Thyroid gland (tissue), 4 donors: Measurements from ENCODE around the gene PTPN6. TPM values are rescaled to one million over a fixed set of nuclear protein-coding genes. Genes with fewer than 3 reads are reported as not detected.
A peak's percentile ranks its signal among the peaks of the same experiment; 100 is the strongest.

ENCODE experiments used
- DNase-seq, 2 donors: peaks; one replicate each; pipeline ENCODE4 v3.0.0-alpha.2; 2019
- H3K27ac ChIP-seq, 3 donors: fragments of 200-600 bp; sonication (generic); 1 replicate in 2 of 3; 2 replicates in 1 of 3; pipeline ENCODE4 v1.5.1; 2016 to 2019; ENCODE audit warnings: mild to moderate bottlenecking in 1 of 3, moderate library complexity in 1 of 3
- H3K27me3 ChIP-seq: fragments of 200-600 bp; sonication (generic); one replicate; pipeline ENCODE4 v1.5.1; 2019
- H3K36me3 ChIP-seq, 2 donors: fragments of 200-600 bp; sonication (generic); one replicate each; pipeline ENCODE4 v1.5.1; 2016 to 2019
- H3K4me1 ChIP-seq, 2 donors: fragments of 200-600 bp; sonication (generic); one replicate each; pipeline ENCODE4 v1.5.1; 2017 to 2019
- H3K4me3 ChIP-seq, 3 donors: fragments of 200-600 bp; sonication (generic); replicated peaks in 1 of 3; 1 replicate in 2 of 3; 2 replicates in 1 of 3; pipeline ENCODE4 v1.5.1; 2016; ENCODE audit warnings: mild to moderate bottlenecking in 1 of 3
- H3K9me3 ChIP-seq: fragments of 200-600 bp; sonication (generic); one replicate; pipeline ENCODE4 v1.5.1; 2017
- POLR2A ChIP-seq, 2 donors: fragments of 450-650 bp; IDR thresholded peaks; one replicate each; pipeline ENCODE4 v1.6.1; 2017; ENCODE audit warnings: antibody characterized with exemption in 2 of 2, mild to moderate bottlenecking in 2 of 2, moderate library complexity in 1 of 2
- WGBS, 2 donors: methylation state at CpG; one replicate each; pipeline ENCODE4 v1.1.5; 2017; 5-methylcytosine and 5-hydroxymethylcytosine counted together
- intact Hi-C: fragments of 100-400 bp; cut with DNase I; formaldehyde crosslinking; loops from one replicate; pipeline ENCODE4 v1.15.1; 2023
- total RNA-seq, 4 donors: library from RNA; depleted of rRNA; stranded (reverse); fragments of >200 nt; gene quantifications; one replicate each; pipeline ENCODE4 v1.2.3, GENCODE V29; 2016
- TF ChIP-seq, protein P1 (sequence below), 6 experiments: fragments of 200-600 bp in 3 of 6; fragments of 450-650 bp in 3 of 6; sonication (generic) in 3 of 6; IDR thresholded peaks; one replicate each; pipeline ENCODE4 v1.5.1; 2016 to 2019; ENCODE audit warnings: antibody characterized with exemption in 6 of 6, mild to moderate bottlenecking in 2 of 6, inconsistent platforms in 1 of 6, moderate library complexity in 1 of 6

PTPN6 gene
- total RNA-seq, 4 donors from 2014 or later, result 21.7 to 32.3 (median 31.4) TPM

DNA sequence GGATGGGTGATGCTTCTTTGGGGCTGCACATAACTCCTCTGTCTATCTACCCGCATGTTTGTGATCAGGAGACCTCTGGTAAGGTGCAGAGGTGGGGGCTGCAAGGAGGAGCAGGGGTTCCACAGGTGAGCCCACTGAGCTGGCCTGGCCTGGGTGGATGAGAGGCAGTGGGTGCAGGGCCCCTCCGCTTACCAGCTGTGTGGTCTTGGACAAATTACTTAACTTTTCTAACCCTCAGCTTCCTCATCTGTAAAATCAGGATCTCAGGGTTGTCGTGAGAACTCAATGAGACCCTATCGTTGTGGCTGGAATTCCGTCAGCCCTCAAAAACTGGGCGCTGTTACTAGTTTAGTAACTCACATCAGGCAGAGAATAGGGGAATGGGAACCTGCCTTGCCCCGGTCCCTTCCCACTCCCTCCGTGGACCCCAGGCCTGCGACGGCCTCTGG lies 7.5 kb downstream of the PTPN6 start:
- intact Hi-C loops, result no loop called here
- 80 to 86% methylated on average over 10 of the region's 10 CpGs for WGBS, 2 donors
- Histone ChIP-seq H3K27ac (peak overlapping the region in 2 of 3 donors; percentile 46 to 73), H3K4me3 (no peak overlapping the region), H3K9me3 (no peaks in the 10 kb centered on the region), H3K27me3 (no peaks in the 10 kb centered on the region), H3K4me1 (peaks cover 17 to 33% of the 10 kb centered on the region in 2 donors), H3K36me3 (no peaks in the 10 kb centered on the region)
- no peak for DNase-seq
- TF ChIP-seq POLR2A (IDR thresholded peaks at IDR 0.05), result no peak
- TF ChIP-seq, protein P1, sequence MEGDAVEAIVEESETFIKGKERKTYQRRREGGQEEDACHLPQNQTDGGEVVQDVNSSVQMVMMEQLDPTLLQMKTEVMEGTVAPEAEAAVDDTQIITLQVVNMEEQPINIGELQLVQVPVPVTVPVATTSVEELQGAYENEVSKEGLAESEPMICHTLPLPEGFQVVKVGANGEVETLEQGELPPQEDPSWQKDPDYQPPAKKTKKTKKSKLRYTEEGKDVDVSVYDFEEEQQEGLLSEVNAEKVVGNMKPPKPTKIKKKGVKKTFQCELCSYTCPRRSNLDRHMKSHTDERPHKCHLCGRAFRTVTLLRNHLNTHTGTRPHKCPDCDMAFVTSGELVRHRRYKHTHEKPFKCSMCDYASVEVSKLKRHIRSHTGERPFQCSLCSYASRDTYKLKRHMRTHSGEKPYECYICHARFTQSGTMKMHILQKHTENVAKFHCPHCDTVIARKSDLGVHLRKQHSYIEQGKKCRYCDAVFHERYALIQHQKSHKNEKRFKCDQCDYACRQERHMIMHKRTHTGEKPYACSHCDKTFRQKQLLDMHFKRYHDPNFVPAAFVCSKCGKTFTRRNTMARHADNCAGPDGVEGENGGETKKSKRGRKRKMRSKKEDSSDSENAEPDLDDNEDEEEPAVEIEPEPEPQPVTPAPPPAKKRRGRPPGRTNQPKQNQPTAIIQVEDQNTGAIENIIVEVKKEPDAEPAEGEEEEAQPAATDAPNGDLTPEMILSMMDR (IDR thresholded peaks at IDR 0.05), result no peak

DNA sequence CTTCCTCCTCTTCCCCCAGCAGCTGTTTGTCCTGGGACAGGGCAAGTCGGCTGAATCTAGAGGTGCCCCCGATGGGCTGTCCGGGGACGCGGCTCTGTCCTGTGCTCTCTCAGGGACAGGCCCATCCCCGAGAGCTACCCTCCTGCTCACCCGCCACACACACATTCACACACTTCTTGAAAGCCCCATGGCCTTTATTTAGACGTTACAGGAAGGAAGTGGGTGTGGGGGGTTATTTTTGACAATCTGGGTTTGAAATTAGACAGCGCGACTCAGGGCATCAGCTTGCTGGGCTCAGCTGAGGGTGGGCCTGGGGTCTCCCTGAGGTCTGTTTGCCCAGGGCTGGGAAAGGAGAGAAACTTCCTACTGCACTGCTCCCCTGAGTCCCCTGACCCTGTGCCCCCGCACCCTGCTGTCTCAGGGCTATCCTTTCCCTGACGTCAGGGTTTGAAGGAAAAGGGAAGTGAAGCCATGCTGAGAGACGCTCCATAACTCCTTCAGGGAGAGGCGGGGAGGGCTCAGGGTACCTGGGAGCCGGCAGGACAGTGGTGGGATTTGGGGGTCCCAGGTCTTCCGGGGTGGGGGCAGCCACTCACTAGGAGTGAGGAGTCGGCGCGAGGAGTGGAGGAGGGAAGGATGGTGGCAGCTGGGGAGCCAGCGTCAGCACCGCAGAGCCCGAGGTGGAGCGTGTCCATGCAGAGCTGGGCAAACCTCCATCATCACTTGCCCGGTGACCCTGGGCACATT lies 8.1 kb downstream of the PTPN6 start:
- intact Hi-C loops, result no loop called here
- Histone ChIP-seq H3K4me1 (peaks cover 20 to 33% of the 10 kb centered on the region in 2 donors), H3K27me3 (no peaks in the 10 kb centered on the region), H3K36me3 (no peaks in the 10 kb centered on the region), H3K9me3 (no peaks in the 10 kb centered on the region), H3K4me3 (no peak overlapping the region), H3K27ac (peak overlapping the region; percentile 5 to 73 (median 46))
- WGBS, 2 donors, result 73 to 77% methylated on average over 21 to 24 of the region's 24 CpGs
- no peak for DNase-seq
- TF ChIP-seq, protein P1 (IDR thresholded peaks at IDR 0.05), result no peak
- peak in 1 of 2 donors; percentile 8 for TF ChIP-seq POLR2A (IDR thresholded peaks at IDR 0.05)

DNA sequence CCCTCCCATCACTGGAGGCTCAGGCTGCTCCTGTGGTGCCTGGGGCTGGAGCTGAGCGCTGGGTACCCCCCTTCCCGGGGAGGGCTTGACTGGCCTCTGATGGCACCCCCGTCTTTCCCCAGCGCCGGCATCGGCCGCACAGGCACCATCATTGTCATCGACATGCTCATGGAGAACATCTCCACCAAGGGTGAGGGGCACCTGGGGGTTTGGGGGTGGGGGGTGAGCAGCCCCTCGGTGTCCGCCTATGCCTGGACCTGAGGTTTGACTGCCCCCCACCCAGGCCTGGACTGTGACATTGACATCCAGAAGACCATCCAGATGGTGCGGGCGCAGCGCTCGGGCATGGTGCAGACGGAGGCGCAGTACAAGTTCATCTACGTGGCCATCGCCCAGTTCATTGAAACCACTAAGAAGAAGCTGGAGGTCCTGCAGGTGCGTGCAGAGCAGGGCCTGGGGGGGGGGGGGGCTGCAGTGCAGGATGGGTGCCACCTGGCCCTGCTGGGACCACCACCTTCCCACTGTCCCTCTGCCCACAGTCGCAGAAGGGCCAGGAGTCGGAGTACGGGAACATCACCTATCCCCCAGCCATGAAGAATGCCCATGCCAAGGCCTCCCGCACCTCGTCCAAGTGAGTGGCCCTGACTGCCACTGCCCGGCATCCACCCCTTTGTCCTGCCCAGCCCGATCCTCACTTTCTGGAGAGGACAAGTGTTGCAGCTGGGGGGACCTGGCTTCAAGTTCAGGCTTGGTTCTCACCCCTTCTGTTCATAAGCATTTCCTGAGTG lies 8.8 kb downstream of the PTPN6 start:
- 87 to 90% methylated on average over 11 to 17 of the region's 26 CpGs for WGBS, 2 donors
- Histone ChIP-seq H3K4me1 (peaks cover 28 to 41% of the 10 kb centered on the region in 2 donors), H3K36me3 (no peaks in the 10 kb centered on the region), H3K27me3 (no peaks in the 10 kb centered on the region), H3K4me3 (no peak overlapping the region), H3K27ac (peak overlapping the region in 1 of 3 donors; percentile 87), H3K9me3 (no peaks in the 10 kb centered on the region)
- no peak for DNase-seq
- TF ChIP-seq POLR2A (IDR thresholded peaks at IDR 0.05), result no peak
- TF ChIP-seq, protein P1 (IDR thresholded peaks at IDR 0.05), result no peak
- intact Hi-C loops, result loop anchor here (5.0 kb wide), 1 partner anchor 57 kb away; the partner anchor contains the start of gene LPCAT3

DNA sequence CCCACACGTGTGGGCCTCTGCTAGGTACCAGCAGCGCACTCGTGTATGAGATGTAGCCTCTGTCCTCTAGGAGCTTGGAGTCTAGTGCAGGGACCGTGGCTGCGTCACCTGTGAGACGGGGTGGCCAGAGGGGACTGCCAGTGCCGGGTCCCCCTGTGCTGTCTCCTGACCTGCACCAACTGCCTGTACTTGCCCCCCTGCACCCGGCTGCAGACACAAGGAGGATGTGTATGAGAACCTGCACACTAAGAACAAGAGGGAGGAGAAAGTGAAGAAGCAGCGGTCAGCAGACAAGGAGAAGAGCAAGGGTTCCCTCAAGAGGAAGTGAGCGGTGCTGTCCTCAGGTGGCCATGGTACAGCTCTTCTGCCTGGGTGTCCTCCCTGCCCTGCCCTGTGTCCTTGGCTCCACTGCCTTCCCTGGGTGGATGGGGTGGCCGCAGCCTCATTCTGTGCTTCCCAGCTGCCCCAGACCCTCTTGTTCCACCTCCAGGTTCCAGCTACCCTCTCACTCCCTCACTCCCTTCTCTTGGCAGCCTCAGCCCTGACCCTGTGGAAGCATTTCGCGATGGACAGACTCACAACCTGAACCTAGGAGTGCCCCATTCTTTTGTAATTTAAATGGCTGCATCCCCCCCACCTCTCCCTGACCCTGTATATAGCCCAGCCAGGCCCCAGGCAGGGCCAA lies 9.6 kb downstream of the PTPN6 start:
- 81 to 85% methylated on average over 12 to 13 of the region's 13 CpGs for WGBS, 2 donors
- Histone ChIP-seq H3K27ac (peak overlapping the region; percentile 87 to 98 (median 97)), H3K4me3 (no peak overlapping the region), H3K36me3 (peaks cover 5 to 6% of the 10 kb centered on the region in 2 donors), H3K27me3 (no peaks in the 10 kb centered on the region), H3K9me3 (no peaks in the 10 kb centered on the region), H3K4me1 (peaks cover 32 to 47% of the 10 kb centered on the region in 2 donors)
- TF ChIP-seq, protein P1 (IDR thresholded peaks at IDR 0.05), result no peak
- no peak for TF ChIP-seq POLR2A (IDR thresholded peaks at IDR 0.05)
- intact Hi-C loops, result loop anchor here (5.0 kb wide), 1 partner anchor 57 kb away; the partner anchor contains the start of gene LPCAT3
- no peak for DNase-seq
